LNCaP clone FGC (cell line): Measurements from ENCODE around the gene SLC22A5.

Source experiments
- DNase-seq: peaks from one replicate; pipeline ENCODE4 v3.0.0-alpha.2; 2011; ENCODE audit warnings: low read depth
- H3K4me3 ChIP-seq: 2 replicates; pipeline ENCODE4 v1.5.1; 2011; ENCODE audit warnings: mild to moderate bottlenecking, low read depth, low read length, control low read depth
- TF ChIP-seq, protein P1 (sequence below): IDR thresholded peaks from 2 replicates; pipeline ENCODE4 v1.5.1; 2012; ENCODE audit warnings: mild to moderate bottlenecking; ENCODE audit not compliant: control insufficient read depth, insufficient read depth; ENCODE audit errors: extremely low read depth

SLC22A5 gene

DNA sequence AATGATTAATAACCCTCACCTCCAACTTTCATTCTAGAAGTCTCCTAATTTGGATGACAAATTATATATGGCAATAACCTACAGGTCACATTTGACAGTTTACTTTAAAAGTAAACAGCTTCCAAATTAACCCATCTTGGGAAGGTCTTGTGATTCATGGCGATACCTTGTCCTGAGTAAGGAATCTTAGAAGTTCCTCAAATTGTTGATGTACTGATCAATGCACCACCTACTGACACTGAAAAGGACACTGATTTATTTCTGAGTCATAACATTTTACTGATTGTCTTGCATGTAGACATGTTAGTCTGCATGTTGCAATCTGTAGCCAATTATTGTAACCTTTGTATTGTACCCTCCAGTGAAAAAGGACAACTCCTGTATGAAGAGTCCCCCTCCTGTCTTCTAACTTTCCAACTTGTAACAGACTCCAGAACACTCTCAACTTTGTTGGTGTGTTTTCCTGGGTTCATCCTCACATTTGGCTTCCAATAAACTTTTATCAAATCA, 16.0 kb upstream of the SLC22A5 start:
- DNase-seq = no peak
- H3K4me3 ChIP-seq = no peak overlapping the region
- TF ChIP-seq, protein P1, sequence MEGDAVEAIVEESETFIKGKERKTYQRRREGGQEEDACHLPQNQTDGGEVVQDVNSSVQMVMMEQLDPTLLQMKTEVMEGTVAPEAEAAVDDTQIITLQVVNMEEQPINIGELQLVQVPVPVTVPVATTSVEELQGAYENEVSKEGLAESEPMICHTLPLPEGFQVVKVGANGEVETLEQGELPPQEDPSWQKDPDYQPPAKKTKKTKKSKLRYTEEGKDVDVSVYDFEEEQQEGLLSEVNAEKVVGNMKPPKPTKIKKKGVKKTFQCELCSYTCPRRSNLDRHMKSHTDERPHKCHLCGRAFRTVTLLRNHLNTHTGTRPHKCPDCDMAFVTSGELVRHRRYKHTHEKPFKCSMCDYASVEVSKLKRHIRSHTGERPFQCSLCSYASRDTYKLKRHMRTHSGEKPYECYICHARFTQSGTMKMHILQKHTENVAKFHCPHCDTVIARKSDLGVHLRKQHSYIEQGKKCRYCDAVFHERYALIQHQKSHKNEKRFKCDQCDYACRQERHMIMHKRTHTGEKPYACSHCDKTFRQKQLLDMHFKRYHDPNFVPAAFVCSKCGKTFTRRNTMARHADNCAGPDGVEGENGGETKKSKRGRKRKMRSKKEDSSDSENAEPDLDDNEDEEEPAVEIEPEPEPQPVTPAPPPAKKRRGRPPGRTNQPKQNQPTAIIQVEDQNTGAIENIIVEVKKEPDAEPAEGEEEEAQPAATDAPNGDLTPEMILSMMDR = no peak

DNA sequence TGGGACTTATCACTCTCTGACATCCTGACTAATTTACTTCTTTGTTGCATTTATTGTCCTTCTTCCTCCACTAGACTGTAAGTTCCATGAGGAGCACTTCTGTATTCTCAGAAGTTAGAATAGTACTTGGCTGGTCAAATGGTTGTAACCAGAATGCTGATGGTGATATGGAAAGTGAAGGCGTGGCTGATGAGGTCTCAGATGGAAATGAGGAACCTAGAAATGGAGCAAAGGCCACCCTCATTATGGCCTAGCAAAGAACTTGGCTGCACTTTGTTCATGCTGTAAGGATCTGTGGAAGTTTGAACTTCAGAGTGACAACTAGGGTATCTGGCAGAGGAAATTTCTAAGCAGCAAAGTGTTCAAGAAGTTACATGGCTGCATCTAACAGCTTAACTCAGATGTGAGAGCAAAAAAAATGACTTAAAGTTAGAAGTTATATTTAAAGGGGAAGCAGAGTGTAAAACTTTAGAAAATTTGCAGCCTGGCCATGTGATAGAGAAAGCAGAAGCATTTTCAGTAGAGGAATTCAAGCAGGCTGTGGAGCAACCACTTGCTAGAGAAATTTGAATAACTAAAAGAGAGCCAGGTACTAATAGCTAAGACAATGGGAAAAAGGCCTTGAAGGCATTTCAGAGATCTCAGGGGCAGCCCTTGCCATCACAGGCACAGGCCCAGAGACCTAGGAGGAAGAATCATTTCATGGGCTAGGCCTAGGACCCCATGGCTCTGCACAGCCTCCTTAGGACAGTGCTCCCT, 14.9 kb upstream of the SLC22A5 start:
- TF ChIP-seq, protein P1 = no peak
- H3K4me3 ChIP-seq = no peak overlapping the region
- DNase-seq = no peak

DNA sequence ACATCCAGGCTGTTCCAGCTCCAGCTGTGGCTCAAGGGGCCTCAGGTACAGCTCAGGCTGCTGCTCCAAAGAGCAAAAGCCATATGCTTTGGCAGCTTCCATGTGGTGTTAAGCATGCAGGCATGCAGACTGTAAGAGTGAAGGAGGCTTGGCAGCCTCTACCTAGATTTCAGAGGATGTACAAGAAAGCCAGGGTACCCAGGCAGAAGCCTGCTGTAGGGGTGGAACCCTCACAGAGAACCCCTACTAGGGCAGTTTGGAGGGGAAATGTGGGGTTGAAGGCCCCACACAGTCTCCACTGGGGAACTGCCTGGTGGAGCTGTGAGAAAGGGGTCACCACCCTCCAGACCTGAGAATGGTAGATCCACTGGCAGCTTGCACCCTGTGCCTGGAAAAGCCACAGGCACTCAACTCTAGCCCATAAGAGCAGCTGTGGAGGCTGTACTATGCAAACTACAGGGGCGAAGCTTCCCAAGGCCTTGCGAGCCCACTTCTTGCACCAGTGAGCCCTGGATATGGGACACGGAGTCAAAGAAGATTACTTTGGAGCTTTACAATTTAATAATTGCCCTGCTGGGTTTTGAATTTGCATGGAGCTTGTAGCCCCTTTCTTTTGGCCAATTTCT, 14.3 kb upstream of the SLC22A5 start:
- DNase-seq = no peak
- TF ChIP-seq, protein P1 = no peak
- no peak overlapping the region for H3K4me3 ChIP-seq

DNA sequence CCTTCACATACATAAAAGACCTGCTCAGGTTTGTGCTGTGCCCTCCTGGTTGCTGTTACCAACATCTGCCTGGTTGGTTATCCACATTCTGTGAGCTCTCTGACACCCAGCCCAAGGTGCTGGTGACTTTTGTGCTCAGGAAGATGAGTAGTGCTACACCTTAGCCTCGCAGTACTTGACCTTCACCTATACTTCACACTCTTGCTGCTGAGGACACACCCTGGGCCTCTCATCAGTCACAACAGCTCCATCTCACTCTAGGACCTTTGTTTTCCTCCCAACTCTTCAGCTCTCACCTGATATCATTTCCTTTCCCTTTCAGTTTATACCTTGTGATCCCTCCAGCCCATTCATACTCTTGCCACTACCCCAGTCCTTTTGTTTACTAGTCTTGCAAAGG, 10.7 kb upstream of the SLC22A5 start:
- no peak overlapping the region for H3K4me3 ChIP-seq
- no peak for DNase-seq
- TF ChIP-seq, protein P1 = no peak

DNA sequence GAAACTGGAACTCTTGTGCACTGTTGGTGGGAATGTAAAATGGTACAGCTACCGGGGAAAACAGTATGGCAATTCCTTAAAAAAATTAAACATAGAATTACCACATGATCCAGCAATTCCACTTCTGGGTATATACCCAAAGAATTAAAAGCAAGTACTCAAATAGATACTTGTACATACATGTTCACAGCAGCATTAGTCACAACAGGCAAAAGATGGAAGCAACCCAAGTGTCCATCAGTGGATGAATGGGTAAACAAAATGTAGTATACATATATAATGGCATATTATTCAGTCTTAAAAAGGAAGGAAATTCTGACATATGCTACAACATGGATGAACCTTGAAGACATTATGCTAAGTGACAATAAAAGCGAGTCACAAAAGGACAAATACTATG, 7.4 kb upstream of the SLC22A5 start:
- TF ChIP-seq, protein P1 = no peak
- H3K4me3 ChIP-seq = no peak overlapping the region
- DNase-seq = no peak

DNA sequence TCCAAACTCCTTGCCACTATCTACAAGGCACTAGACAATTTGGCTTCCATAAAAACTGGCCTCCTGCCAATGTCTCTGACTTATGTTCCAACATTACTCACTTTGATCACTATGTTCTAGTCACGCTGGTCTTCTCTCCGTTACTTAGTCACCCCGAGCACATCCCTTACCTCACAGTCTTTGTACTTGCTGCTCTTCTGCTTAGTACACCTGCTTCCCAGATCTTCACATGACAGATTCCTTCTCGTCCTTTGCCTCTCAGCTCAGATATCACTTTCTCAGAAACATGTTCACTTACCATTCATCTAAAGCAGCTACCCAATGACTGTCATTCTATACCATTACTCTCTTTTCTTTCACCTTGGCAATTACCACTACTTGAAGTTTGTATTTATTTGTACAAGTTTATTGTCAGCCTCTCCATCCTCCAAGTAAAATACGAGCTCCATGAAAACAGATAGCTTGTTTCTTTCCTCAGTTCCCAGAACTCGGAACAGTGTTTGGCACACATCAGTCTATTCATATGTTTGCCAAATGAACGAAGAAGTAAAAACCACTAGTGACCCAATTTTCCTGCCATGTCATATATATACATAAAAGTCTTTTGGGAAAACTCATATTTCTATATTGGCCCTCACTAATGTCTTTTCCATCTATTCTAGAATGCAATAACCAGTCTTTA, 5.9 kb upstream of the SLC22A5 start:
- no peak for DNase-seq
- TF ChIP-seq, protein P1 = no peak
- no peak overlapping the region for H3K4me3 ChIP-seq
